NT2/D1 (cell line): ENCODE measurements around the gene SCIMP.
"Not testable (repeated sequence)": the region's sequence is repeated elsewhere in the genome, so short reads cannot be mapped to it uniquely, and the experiment has no call there.

ENCODE experiments used
- DNase-seq: peaks from one replicate; pipeline ENCODE4 v3.0.0-alpha.2; 2011; ENCODE audit warnings: low read depth, low spot score
- H3K27me3 ChIP-seq: 2 replicates; pipeline ENCODE4 v1.6.0; 2011; ENCODE audit warnings: mild to moderate bottlenecking; ENCODE audit not compliant: insufficient read length, insufficient read depth
- H3K36me3 ChIP-seq: 2 replicates; pipeline ENCODE4 v1.6.1; 2011; ENCODE audit warnings: mild to moderate bottlenecking, low read length, mixed read lengths; ENCODE audit not compliant: insufficient read depth, insufficient read length
- H3K4me1 ChIP-seq: 2 replicates; pipeline ENCODE4 v1.5.1; 2011; ENCODE audit not compliant: insufficient read depth, insufficient read length
- H3K4me3 ChIP-seq: 2 replicates; pipeline ENCODE4 v1.5.1; 2011; ENCODE audit warnings: low read depth; ENCODE audit not compliant: insufficient read length
- H3K9ac ChIP-seq: 2 replicates; pipeline ENCODE4 v1.6.0; 2011; ENCODE audit warnings: low read depth; ENCODE audit not compliant: insufficient read length
- H3K9me3 ChIP-seq: 2 replicates; pipeline ENCODE4 v1.5.1; 2011; ENCODE audit warnings: mild to moderate bottlenecking, low read length; ENCODE audit not compliant: insufficient read depth
- SUZ12 ChIP-seq: IDR thresholded peaks from 2 replicates; pipeline ENCODE4 v1.6.1; 2011; ENCODE audit not compliant: insufficient read length, insufficient read depth; ENCODE audit errors: extremely low read depth
- YY1 ChIP-seq: IDR thresholded peaks from 2 replicates; pipeline ENCODE4 v1.6.1; 2011; ENCODE audit not compliant: insufficient read length, insufficient read depth
- ZNF274 ChIP-seq: IDR thresholded peaks from 2 replicates; pipeline ENCODE4 v1.6.1; 2011; ENCODE audit warnings: mild to moderate bottlenecking, low read depth, low read length

SCIMP gene

GRCh38 chr17:5179003-5179402 lies 55.7 kb downstream of the SCIMP start:
- no peak overlapping the region for H3K4me3 ChIP-seq
- H3K4me1 ChIP-seq = no peaks in the 10 kb centered on the region
- DNase-seq = no peak
- peaks cover 45% of the 10 kb centered on the region for H3K36me3 ChIP-seq
- H3K27me3 ChIP-seq = no peaks in the 10 kb centered on the region
- no peak for TF ChIP-seq SUZ12
- no peak for TF ChIP-seq YY1
- no peak for TF ChIP-seq ZNF274
- peaks cover 67% of the 10 kb centered on the region for H3K9me3 ChIP-seq
- H3K9ac ChIP-seq = no peak overlapping the region

- H3K4me3 ChIP-seq, H3K9ac ChIP-seq, H3K27me3 ChIP-seq, H3K4me1 ChIP-seq, DNase-seq: not testable (repeated sequence)
- peaks cover 22% of the 10 kb centered on the region for H3K36me3 ChIP-seq
- peaks cover 27% of the 10 kb centered on the region for H3K9me3 ChIP-seq
These were observed 59.6 kb downstream of the SCIMP start for GRCh38 chr17:5175027-5175426.

- H3K4me3 ChIP-seq, H3K36me3 ChIP-seq, H3K9me3 ChIP-seq, DNase-seq, H3K4me1 ChIP-seq, H3K9ac ChIP-seq, H3K27me3 ChIP-seq: not testable (repeated sequence)
These were observed 68.7 kb downstream of the SCIMP start for GRCh38 chr17:5165791-5166564.

GRCh38 chr17:5164436-5164835 lies 70.2 kb downstream of the SCIMP start:
- TF ChIP-seq YY1 (no peak), ZNF274 (no peak), SUZ12 (no peak)

GRCh38 chr17:5161793-5162192 lies 72.9 kb downstream of the SCIMP start:
- H3K4me1 ChIP-seq, H3K4me3 ChIP-seq, DNase-seq, H3K36me3 ChIP-seq, H3K27me3 ChIP-seq, H3K9me3 ChIP-seq, H3K9ac ChIP-seq: not testable (repeated sequence)

More at GRCh38 chr17:5164436-5164835, 70.2 kb downstream of the SCIMP start:
- no peak overlapping the region for H3K4me3 ChIP-seq
- H3K9me3 ChIP-seq = no peaks in the 10 kb centered on the region
- H3K36me3 ChIP-seq = no peaks in the 10 kb centered on the region
- no peaks in the 10 kb centered on the region for H3K27me3 ChIP-seq
- no peaks in the 10 kb centered on the region for H3K4me1 ChIP-seq
- no peak overlapping the region for H3K9ac ChIP-seq
- no peak for DNase-seq

GRCh38 chr17:5160702-5161101 lies 74.0 kb downstream of the SCIMP start:
- H3K9me3 ChIP-seq, DNase-seq, H3K36me3 ChIP-seq, H3K4me1 ChIP-seq, H3K9ac ChIP-seq, H3K27me3 ChIP-seq, H3K4me3 ChIP-seq: not testable (repeated sequence)
